LNCaP clone FGC (cell line): ENCODE data around the gene LRRC8C.
"Not testable (repeated sequence)": the region's sequence is repeated elsewhere in the genome, so short reads cannot be mapped to it uniquely, and the experiment has no call there.

Experiments
- DNase-seq: peaks from one replicate; pipeline ENCODE4 v3.0.0-alpha.2; 2011; ENCODE audit warnings: low read depth
- H3K4me3 ChIP-seq: 2 replicates; pipeline ENCODE4 v1.5.1; 2011; ENCODE audit warnings: mild to moderate bottlenecking, low read depth, low read length, control low read depth
- CTCF ChIP-seq: IDR thresholded peaks from 2 replicates; pipeline ENCODE4 v1.5.1; 2012; ENCODE audit warnings: mild to moderate bottlenecking; ENCODE audit not compliant: control insufficient read depth, insufficient read depth; ENCODE audit errors: extremely low read depth

The LRRC8C gene

GRCh38 chr1:89624314-89624713 is 8.6 kb upstream of the LRRC8C start:
- no peak for TF ChIP-seq CTCF
- H3K4me3 ChIP-seq = no peak overlapping the region
- no peak for DNase-seq

DNA sequence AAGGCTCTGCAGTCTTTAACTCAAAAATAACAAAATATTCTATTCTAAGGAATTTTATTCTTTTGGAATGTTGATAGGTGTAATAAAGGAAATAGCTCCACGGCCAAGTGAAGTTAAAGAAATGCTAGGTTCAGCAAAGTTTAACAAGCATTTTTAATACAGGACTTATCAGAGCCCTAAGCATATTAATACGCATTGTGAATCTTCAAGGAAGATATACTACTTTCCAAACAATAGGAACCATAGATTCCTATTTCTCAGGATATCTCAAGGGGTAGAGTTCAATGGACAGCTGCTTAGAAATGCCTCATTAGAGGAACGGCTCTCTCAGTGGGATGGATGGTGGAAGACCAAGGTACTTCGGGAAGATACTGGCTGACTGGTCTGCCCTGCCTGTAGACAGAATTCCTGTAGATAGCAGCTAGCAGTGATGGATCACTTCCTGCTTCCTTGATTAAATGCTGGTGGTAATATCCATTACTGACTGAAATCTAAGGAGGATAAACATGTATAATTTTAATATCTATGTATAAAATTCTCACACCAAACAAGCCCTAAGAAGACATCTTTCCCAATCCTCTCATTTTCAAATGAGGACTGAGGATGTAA is 8.1 kb upstream of the LRRC8C start:
- no peak for TF ChIP-seq CTCF
- no peak overlapping the region for H3K4me3 ChIP-seq
- DNase-seq = no peak

- DNase-seq = no peak
- H3K4me3 ChIP-seq = no peak overlapping the region
- no peak for TF ChIP-seq CTCF
Measured at GRCh38 chr1:89627596-89627962, 5.3 kb upstream of the LRRC8C start.

DNA sequence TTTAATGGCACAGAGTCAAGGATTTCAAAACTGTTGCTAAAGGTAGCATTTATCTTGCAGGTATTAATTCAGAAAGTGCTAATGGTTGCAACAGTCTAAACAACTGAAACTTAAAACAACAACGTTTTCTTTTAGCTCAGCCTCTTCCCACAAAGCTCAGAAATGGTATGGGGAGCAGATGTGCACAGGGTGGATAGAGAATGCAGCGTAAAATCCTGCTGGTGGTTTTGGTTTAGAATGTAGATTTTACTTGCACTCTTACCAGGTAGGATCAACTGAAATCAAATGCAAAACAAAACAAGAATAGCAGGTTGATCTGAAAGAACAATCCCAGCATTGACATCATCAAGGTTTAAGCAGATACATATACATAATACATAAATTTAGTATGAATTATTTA is 3.8 kb upstream of the LRRC8C start:
- H3K4me3 ChIP-seq = no peak overlapping the region
- TF ChIP-seq CTCF = no peak
- no peak for DNase-seq

- DNase-seq = not testable (repeated sequence)
Measured at GRCh38 chr1:89629600-89629999, 3.3 kb upstream of the LRRC8C start.

GRCh38 chr1:89630048-89630447 is 2.9 kb upstream of the LRRC8C start:
- H3K4me3 ChIP-seq = no peak overlapping the region
- no peak for DNase-seq
- TF ChIP-seq CTCF = no peak

More at GRCh38 chr1:89629600-89629999, 3.3 kb upstream of the LRRC8C start:
- not testable (repeated sequence) for H3K4me3 ChIP-seq

DNA sequence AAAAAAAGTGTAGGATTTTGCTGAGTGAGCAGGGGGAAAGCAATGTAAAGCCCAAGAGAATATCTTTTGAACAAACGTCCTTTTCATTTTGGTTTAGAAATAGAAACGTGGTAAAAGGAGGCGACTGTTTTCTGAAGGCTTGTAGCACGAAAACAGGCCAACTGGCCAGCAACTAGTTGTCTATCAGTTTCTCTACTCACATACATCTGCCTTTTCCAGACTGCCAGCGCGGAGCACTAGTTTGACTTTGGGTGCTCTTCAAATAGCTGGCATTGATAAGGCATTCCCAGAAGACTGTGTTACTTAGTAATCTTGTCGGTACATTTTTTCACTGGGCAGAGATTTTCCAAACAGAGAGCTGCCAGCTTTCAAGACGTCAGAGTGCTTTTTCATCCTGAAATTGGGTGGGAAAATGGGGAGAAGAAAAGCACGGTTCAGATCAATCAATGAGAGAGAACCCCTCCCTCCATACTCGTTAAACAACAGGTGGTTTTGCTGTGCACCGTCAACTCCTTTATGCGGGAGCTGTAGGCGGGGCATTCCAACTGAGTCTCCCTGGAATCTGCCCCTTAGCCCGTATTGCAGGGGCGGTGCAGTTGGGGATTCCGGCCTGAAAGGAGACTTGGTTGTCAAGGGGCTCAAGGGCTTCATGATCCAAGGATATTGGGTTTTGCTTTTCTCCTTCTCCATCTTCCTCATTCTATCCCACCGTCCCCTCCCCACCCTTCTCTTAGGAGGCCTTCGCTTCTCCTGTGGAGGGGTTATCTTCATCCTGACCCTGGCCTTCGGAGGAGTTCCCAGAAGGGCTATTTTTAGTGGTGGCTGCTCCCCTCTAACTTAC is 884 bp upstream of the LRRC8C start:
- no peak for DNase-seq
- no peak for TF ChIP-seq CTCF
- H3K4me3 ChIP-seq = peak overlapping the region; percentile 60
